DOHH2 (cell line): ENCODE data around the gene FAM229A.

ENCODE experiments used
- CTCF ChIP-seq: fragments of 200-600 bp; sonication (generic); IDR thresholded peaks from one replicate; pipeline ENCODE4 v1.5.1; 2014; ENCODE audit warnings: antibody characterized with exemption, mild to moderate bottlenecking, low read depth, low read length; ENCODE audit not compliant: poor library complexity, severe bottlenecking
- EZH2phosphoT487 ChIP-seq: fragments of 200-600 bp; sonication (generic); IDR thresholded peaks from 2 replicates; pipeline ENCODE4 v1.6.1; 2017; ENCODE audit warnings: borderline replicate concordance, mild to moderate bottlenecking, antibody characterized with exemption, low read length, moderate library complexity, mixed read lengths

GRCh38 chr1:32334274-32334861 lies 27.9 kb downstream of the FAM229A start:
- TF ChIP-seq CTCF, result no peak
- no peak for TF ChIP-seq EZH2phosphoT487
